Upper lobe of left lung (tissue), 4 donors: ENCODE data around the gene ANO2.

Experiments used
- CTCF ChIP-seq, 6 experiments: fragments of 450-650 bp in 4 of 6; fragments of 200-600 bp in 2 of 6; sonication (generic) in 2 of 6; IDR thresholded peaks; one replicate each; pipeline ENCODE4 v1.5.1; 2016 to 2019; ENCODE audit warnings: antibody characterized with exemption in 6 of 6
- EP300 ChIP-seq, 4 donors: sonication (generic); formaldehyde crosslinking; IDR thresholded peaks; one replicate each; pipeline ENCODE4 v1.5.1; 2017; ENCODE audit warnings: antibody characterized with exemption in 4 of 4, control low read depth in 2 of 4
- POLR2A ChIP-seq, 4 donors: fragments of 450-650 bp; IDR thresholded peaks; one replicate each; pipeline ENCODE4 v1.5.1; 2016 to 2017; ENCODE audit warnings: antibody characterized with exemption in 4 of 4, mild to moderate bottlenecking in 2 of 4
- POLR2AphosphoS5 ChIP-seq, 2 donors: sonication (generic); formaldehyde crosslinking; IDR thresholded peaks; one replicate each; pipeline ENCODE4 v1.5.1; 2017; ENCODE audit warnings: antibody characterized with exemption in 2 of 2

- TF ChIP-seq POLR2A (IDR thresholded peaks at IDR 0.05), result no peak
- TF ChIP-seq CTCF (IDR thresholded peaks at IDR 0.05), result no peak
- no peak for TF ChIP-seq POLR2AphosphoS5 (IDR thresholded peaks at IDR 0.05)
- no peak for TF ChIP-seq EP300 (IDR thresholded peaks at IDR 0.05)
Measured at GRCh38 chr12:5945071-5946008, at the start of gene ANO2.
